ENCODE results near the gene C2. TPM values are rescaled to one million over a fixed set of nuclear protein-coding genes. Genes with fewer than 3 reads are reported as not detected.
"Not testable (repeated sequence)": the region's sequence is repeated elsewhere in the genome, so short reads cannot be mapped to it uniquely, and the experiment has no call there.

The C2 gene
- polyA plus RNA-seq, 1 donor from 2014 or later = not detected

GRCh38 chr6:31927863-31928671 lies 550 bp downstream of the C2 start:
- no peak overlapping the region for H3K27ac Mint-ChIP-seq
- H3K4me3 Mint-ChIP-seq = no peak overlapping the region
- H3K36me3 Mint-ChIP-seq = no peaks in the 10 kb centered on the region
- H3K9me3 Mint-ChIP-seq = peaks cover 0 to 1% (median 0%) of the 10 kb centered on the region in 3 donors
- H3K4me1 Mint-ChIP-seq = peaks cover 0 to under 1% (median 0%) of the 10 kb centered on the region in 3 donors
- H3K27me3 Mint-ChIP-seq = peaks cover 2% of the 10 kb centered on the region

DNA sequence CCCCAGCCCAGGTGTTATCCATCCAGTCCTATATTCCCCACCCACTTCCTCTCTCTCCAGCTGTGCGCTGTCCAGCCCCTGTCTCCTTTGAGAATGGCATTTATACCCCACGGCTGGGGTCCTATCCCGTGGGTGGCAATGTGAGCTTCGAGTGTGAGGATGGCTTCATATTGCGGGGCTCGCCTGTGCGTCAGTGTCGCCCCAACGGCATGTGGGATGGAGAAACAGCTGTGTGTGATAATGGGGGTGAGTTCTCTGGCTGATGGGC lies 1.1 kb downstream of the C2 start:
- H3K27me3 Mint-ChIP-seq = peaks cover 2% of the 10 kb centered on the region
- no peaks in the 10 kb centered on the region for H3K4me1 Mint-ChIP-seq
- peaks cover 0 to 1% (median 0%) of the 10 kb centered on the region in 3 donors for H3K9me3 Mint-ChIP-seq
- no peak overlapping the region for H3K4me3 Mint-ChIP-seq
- no peak overlapping the region for H3K27ac Mint-ChIP-seq
- H3K36me3 Mint-ChIP-seq = no peaks in the 10 kb centered on the region

DNA sequence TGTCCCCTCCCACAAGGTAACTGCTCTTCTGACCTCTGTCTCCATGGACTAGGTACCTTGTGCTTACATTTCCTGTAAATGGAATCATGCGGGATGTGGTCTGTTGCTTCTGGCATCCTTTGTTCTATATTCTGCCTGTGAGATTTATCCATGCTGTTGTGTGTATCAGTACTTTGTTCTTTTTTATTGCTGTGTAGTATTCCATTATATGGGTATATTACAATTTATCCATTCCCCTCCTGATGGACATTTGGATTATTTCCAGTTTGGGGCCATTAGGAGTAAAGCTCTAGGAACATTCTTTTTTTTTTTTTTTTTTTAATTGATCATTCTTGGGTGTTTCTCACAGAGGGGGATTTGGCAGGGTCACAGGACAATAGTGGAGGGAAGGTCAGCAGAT lies 3.4 kb downstream of the C2 start:
- H3K27me3 Mint-ChIP-seq = peaks cover 6% of the 10 kb centered on the region
- no peak overlapping the region for H3K4me3 Mint-ChIP-seq
- H3K9me3 Mint-ChIP-seq = peaks cover 0 to 1% (median 0%) of the 10 kb centered on the region in 3 donors
- H3K36me3 Mint-ChIP-seq = no peaks in the 10 kb centered on the region
- H3K27ac Mint-ChIP-seq = no peak overlapping the region
- no peaks in the 10 kb centered on the region for H3K4me1 Mint-ChIP-seq

DNA sequence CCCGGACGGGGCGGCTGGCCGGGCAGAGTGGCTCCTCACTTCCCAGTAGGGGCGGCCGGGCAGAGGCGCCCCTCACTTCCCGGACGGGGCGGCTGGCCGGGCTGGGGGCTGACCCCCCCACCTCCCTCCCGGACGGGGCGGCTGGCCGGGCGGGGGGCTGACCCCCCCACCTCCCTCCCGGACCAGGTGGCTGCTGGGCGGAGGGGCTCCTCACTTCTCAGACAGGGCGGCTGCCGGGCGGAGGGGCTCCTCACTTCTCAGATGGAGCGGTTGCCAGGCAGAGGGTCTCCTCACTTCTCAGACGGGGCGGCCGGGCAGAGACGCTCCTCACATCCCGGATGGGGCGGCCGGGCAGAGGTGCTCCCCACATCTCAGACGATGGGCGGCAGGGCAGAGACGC lies 4.6 kb downstream of the C2 start:
- H3K4me3 Mint-ChIP-seq, H3K9me3 Mint-ChIP-seq, H3K27me3 Mint-ChIP-seq, H3K4me1 Mint-ChIP-seq, H3K36me3 Mint-ChIP-seq, H3K27ac Mint-ChIP-seq: not testable (repeated sequence)

- H3K4me1 Mint-ChIP-seq = no peaks in the 10 kb centered on the region
- H3K4me3 Mint-ChIP-seq = no peak overlapping the region
- H3K27me3 Mint-ChIP-seq = peaks cover 4% of the 10 kb centered on the region
- H3K9me3 Mint-ChIP-seq = no peaks in the 10 kb centered on the region
- no peaks in the 10 kb centered on the region for H3K36me3 Mint-ChIP-seq
- no peak overlapping the region for H3K27ac Mint-ChIP-seq
Measured at GRCh38 chr6:31933537-31933936, 6.0 kb downstream of the C2 start.

DNA sequence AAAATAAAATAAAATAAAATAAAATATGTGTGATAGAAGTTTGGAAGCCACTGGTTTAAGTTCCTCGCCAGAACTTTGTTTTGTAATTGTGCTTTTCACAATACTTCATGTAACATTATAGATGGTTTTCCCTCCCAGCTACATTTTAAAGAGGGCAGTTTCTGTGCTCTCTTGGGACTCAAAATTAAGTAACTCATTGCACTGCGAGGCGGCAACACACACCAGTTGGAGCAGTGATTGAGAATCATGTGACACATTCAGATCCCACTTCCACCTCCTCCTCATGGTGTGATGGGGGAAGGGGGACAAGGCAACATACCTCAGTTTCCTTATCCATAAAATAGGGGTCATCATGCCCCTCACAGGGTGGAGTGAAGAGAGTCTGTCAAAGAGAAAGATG lies 7.5 kb downstream of the C2 start:
- H3K27me3 Mint-ChIP-seq = peaks cover 4% of the 10 kb centered on the region
- no peak overlapping the region for H3K4me3 Mint-ChIP-seq
- H3K4me1 Mint-ChIP-seq = no peaks in the 10 kb centered on the region
- no peaks in the 10 kb centered on the region for H3K36me3 Mint-ChIP-seq
- no peak overlapping the region for H3K27ac Mint-ChIP-seq
- no peaks in the 10 kb centered on the region for H3K9me3 Mint-ChIP-seq

- H3K9me3 Mint-ChIP-seq = no peaks in the 10 kb centered on the region
- no peaks in the 10 kb centered on the region for H3K36me3 Mint-ChIP-seq
- no peak overlapping the region for H3K27ac Mint-ChIP-seq
- no peaks in the 10 kb centered on the region for H3K4me1 Mint-ChIP-seq
- peaks cover 4% of the 10 kb centered on the region for H3K27me3 Mint-ChIP-seq
- no peak overlapping the region for H3K4me3 Mint-ChIP-seq
Measured at GRCh38 chr6:31935823-31936222, 8.3 kb downstream of the C2 start.

- Mint-ChIP-seq H3K27ac (no peak overlapping the region), H3K9me3 (no peaks in the 10 kb centered on the region), H3K4me3 (no peak overlapping the region), H3K36me3 (no peaks in the 10 kb centered on the region), H3K4me1 (no peaks in the 10 kb centered on the region), H3K27me3 (peaks cover 23% of the 10 kb centered on the region)
Measured at GRCh38 chr6:31940256-31940664, 12.7 kb downstream of the C2 start.

GRCh38 chr6:31943742-31944141 lies 16.2 kb downstream of the C2 start:
- Mint-ChIP-seq H3K36me3 (no peaks in the 10 kb centered on the region), H3K27ac (no peak overlapping the region), H3K4me1 (no peaks in the 10 kb centered on the region), H3K9me3 (no peaks in the 10 kb centered on the region), H3K4me3 (no peak overlapping the region), H3K27me3 (peaks cover 26% of the 10 kb centered on the region)

GRCh38 chr6:31945154-31945506 lies 17.6 kb downstream of the C2 start:
- H3K36me3 Mint-ChIP-seq = no peaks in the 10 kb centered on the region
- peaks cover 26% of the 10 kb centered on the region for H3K27me3 Mint-ChIP-seq
- peak overlapping the region in 1 of 3 donors; percentile 5 for H3K27ac Mint-ChIP-seq
- no peak overlapping the region for H3K4me3 Mint-ChIP-seq
- no peaks in the 10 kb centered on the region for H3K4me1 Mint-ChIP-seq
- no peaks in the 10 kb centered on the region for H3K9me3 Mint-ChIP-seq

- peaks cover 26% of the 10 kb centered on the region for H3K27me3 Mint-ChIP-seq
- no peaks in the 10 kb centered on the region for H3K36me3 Mint-ChIP-seq
- peak within 1 kb of the TSS in 1 of 3 donors; percentile 5 for H3K27ac Mint-ChIP-seq
- no peaks in the 10 kb centered on the region for H3K9me3 Mint-ChIP-seq
- H3K4me3 Mint-ChIP-seq = no peak within 1 kb of the TSS
- H3K4me1 Mint-ChIP-seq = no peaks in the 10 kb centered on the region
Measured at GRCh38 chr6:31945507-31946369, 18.2 kb downstream of the C2 start, which contains the start of gene CFB. TSS of gene CFB (plus strand) at chr6:31946095. CDS start at chr6:31946222, 127 bp downstream.

GRCh38 chr6:31946370-31946885 lies 18.9 kb downstream of the C2 start:
- Mint-ChIP-seq H3K36me3 (no peaks in the 10 kb centered on the region), H3K27ac (no peak overlapping the region), H3K4me1 (no peaks in the 10 kb centered on the region), H3K9me3 (no peaks in the 10 kb centered on the region), H3K4me3 (no peak overlapping the region), H3K27me3 (peaks cover 26% of the 10 kb centered on the region)

DNA sequence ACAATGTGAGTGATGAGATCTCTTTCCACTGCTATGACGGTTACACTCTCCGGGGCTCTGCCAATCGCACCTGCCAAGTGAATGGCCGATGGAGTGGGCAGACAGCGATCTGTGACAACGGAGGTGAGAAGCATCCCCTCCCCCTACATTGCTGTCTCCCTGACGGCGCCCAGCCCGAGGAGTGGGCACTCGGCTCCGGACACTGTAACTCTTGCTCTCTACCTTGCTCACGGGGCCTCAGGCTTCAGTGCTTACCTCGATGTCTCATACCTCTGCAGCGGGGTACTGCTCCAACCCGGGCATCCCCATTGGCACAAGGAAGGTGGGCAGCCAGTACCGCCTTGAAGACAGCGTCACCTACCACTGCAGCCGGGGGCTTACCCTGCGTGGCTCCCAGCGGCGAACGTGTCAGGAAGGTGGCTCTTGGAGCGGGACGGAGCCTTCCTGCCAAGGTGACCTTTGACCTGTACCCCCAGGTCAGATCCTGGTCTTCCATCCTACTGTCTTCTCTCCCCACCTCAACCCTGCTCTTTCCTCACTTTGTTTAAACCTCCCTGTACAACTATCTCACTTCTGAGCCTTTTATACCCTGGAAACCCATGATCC lies 19.7 kb downstream of the C2 start:
- Mint-ChIP-seq H3K4me3 (no peak overlapping the region), H3K27ac (no peak overlapping the region), H3K27me3 (peaks cover 24% of the 10 kb centered on the region), H3K36me3 (no peaks in the 10 kb centered on the region), H3K4me1 (no peaks in the 10 kb centered on the region), H3K9me3 (no peaks in the 10 kb centered on the region)

- no peak overlapping the region for H3K27ac Mint-ChIP-seq
- H3K4me3 Mint-ChIP-seq = no peak overlapping the region
- H3K4me1 Mint-ChIP-seq = no peaks in the 10 kb centered on the region
- H3K36me3 Mint-ChIP-seq = no peaks in the 10 kb centered on the region
- peaks cover 17% of the 10 kb centered on the region for H3K27me3 Mint-ChIP-seq
- no peaks in the 10 kb centered on the region for H3K9me3 Mint-ChIP-seq
Measured at GRCh38 chr6:31947864-31948263, 20.3 kb downstream of the C2 start.

GRCh38 chr6:31948306-31948705 lies 20.8 kb downstream of the C2 start:
- Mint-ChIP-seq H3K4me3 (no peak overlapping the region), H3K9me3 (no peaks in the 10 kb centered on the region), H3K27me3 (peaks cover 17% of the 10 kb centered on the region), H3K27ac (no peak overlapping the region), H3K4me1 (no peaks in the 10 kb centered on the region), H3K36me3 (no peaks in the 10 kb centered on the region)
